Lung microvascular endothelial cell (primary cell): Measurements from ENCODE around the gene INO80. TPM values are rescaled to one million over a fixed set of nuclear protein-coding genes. Genes with fewer than 3 reads are reported as not detected.

ENCODE experiments used
- DNase-seq, 2 donors: peaks; one replicate each; pipeline versions ENCODE4 v3.0.0 to v3.0.0-alpha.2; 2010; ENCODE audit warnings: low read depth in 2 of 2
- total RNA-seq: library from RNA; depleted of rRNA; stranded (reverse); fragments of >200 nt; gene quantifications from 2 replicates; pipeline ENCODE4 v1.2.1, GENCODE V29; 2014

The INO80 gene
- total RNA-seq, 1 donor from 2014 or later, result 21.4 TPM

DNA sequence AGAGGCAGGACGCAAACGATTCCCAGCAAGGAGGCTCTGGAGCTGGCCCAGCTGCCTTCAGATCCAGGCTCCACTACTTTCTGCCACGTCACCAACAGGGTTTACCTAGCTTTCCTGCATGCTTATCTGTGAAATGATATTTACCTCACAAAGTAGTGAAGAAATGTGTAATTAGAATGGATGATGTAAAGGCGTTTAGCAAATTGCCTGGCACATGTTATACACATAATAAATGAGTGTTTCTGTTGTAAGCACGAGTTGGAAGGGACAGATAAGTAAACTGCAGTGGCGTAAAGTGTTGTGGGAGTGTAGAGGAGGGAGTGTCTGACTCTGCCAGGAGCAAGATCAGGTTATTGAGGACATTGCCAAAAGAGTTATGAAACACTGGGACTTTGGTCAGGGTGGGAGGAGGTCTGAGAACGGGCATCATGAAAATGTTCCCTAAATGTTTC is 166.3 kb downstream of the INO80 start:
- no peak for DNase-seq

- no peak for DNase-seq
These were observed 167.2 kb downstream of the INO80 start for GRCh38 chr15:40948706-40949473.

GRCh38 chr15:40944510-40945296 is 171.4 kb downstream of the INO80 start:
- DNase-seq, result no peak

- DNase-seq, result no peak
These were observed 172.2 kb downstream of the INO80 start for GRCh38 chr15:40943764-40944365.

GRCh38 chr15:40942878-40943277 is 173.2 kb downstream of the INO80 start:
- DNase-seq, result no peak

DNA sequence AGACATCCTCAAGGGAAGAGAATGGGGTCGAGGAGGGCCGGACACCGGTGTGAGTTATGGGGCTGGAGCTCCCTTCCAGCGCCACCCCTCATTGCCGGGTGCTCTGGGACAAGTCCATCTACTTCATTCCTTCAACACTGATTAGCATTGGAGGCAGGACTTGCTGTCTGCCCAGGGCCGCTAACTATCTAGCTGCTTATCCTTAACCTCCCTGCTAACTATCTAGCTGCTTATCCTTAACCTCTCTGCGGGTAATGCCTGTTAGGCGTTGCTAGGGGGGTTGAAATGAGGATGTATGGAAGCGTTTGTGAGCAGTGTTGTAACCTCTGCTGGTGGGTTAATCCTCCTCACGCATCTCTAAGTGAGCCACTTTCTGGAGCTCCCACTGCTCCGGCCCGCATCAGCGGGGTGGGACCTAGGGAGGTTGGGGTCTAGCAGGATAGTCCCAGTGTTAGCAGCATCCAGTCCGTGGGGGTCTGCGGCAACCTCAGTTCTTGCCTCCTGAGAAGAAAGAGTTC is 173.7 kb downstream of the INO80 start:
- DNase-seq, result peak; percentile 36 to 42

DNA sequence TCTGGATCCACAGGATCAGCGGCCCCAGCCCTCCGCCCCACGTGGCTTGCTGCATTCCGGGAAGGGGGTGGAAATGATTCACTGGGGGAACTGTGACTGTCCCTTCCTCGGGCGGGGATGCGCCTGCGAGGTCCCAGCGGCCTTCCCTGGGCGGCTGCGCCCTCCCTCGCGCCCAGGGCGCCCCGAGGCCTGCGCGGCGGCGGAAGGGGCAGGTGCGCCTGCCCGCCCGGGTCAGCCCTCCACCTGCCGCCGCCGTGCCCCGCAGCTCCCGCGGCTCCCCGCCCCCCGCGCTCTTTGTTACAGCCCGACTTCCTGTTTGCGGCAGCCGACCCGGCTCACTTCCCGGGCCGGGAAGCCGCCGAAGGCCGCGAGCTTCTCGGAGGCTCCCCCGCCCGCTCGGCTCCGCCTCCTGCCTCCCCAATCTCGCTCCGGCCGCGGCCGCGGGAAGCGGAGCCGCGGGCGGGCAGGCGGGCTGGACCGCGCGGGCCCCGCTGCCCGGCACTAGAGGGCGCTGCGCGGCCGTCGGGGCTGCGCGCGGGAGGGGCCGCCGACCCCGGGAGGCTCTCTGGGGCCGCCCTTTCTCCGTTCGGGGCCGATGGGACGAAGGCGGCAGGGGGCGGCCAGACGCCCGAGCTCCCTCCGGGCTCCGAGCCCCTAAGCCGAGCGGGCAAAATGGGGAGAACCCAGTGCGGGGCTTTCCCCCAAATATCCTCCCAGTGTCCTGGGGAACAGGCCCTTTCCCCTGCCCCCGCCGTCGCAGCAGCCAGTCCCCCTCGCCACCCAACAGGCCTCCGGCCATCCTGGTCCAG is 174.3 kb downstream of the INO80 start:
- peak; percentile 94 to 97 for DNase-seq

- no peak for DNase-seq
These were observed 175.0 kb downstream of the INO80 start for GRCh38 chr15:40941068-40941527.

- peak; percentile 90 to 98 for DNase-seq
These were observed 175.7 kb downstream of the INO80 start for GRCh38 chr15:40940296-40940801.

- peak in 1 of 2 donors; percentile 33 for DNase-seq
These were observed 177.6 kb downstream of the INO80 start for GRCh38 chr15:40938536-40938870.

DNA sequence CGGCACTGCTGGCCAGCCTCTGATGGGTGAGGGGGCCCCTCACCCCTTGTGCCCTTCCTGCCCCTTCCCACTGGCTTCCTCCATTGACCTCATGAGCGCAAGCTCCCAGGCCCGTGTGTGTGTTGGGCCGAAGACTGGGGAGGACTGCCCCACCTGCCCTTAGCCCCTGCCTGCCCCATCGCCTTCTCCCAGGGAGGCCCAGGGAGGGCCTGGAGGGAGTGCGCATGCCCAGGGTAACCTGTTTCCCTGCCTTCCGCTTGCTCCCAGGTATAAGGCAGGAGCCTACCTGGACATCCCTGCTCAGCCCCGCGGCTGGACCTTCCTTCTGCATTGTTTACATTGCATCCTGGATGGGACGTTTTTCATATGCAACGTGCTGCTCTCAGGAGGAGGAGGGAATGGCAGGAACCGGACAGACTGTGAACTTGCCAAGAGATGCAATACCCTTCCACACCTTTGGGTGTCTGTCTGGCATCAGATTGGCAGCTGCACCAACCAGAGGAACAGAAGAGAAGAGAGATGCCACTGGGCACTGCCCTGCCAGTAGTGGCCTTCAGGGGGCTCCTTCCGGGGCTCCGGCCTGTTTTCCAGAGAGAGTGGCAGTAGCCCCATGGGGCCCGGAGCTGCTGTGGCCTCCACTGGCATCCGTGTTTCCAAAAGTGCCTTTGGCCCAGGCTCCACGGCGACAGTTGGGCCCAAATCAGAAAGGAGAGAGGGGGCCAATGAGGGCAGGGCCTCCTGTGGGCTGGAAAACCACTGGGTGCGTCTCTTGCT is 178.1 kb downstream of the INO80 start:
- peak; percentile 42 to 69 for DNase-seq

- peak in 1 of 2 donors; percentile 59 for DNase-seq
These were observed 179.1 kb downstream of the INO80 start for GRCh38 chr15:40936709-40937666.

- peak in 1 of 2 donors; percentile 28 for DNase-seq
These were observed 179.8 kb downstream of the INO80 start for GRCh38 chr15:40936234-40936708.

DNA sequence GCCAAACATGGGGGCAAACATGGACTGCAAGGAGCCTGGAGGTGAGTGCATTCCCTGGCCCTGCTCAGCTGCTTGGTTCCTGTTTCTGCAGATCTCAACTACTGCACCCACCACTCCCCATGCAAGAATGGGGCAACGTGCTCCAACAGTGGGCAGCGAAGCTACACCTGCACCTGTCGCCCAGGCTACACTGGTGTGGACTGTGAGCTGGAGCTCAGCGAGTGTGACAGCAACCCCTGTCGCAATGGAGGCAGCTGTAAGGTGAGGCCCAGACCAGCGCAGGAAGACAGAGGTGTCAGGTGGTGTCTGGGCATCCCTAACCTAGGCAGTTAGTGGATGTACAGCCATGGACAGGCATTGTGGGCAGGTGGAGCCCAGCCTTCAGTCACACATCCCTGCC is 181.6 kb downstream of the INO80 start:
- DNase-seq, result no peak

DNA sequence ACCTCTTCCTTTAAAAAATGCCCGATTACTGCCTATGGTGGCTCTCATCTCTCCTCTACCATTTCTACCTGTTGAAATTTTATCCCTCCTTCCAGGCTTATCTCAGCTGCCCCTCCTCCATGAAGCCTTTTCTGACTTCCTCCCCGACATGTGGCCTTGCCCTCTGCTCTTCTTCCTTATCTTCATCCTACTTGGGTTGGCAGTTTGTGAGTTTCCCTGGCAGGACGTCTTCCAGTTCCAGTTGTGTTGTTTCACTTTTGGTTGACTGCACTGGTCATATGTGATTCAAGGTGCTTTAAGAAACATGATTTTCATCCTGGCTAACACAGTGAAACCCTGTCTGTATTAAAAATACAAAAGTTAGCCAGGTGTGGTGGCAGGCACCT is 182.6 kb downstream of the INO80 start:
- no peak for DNase-seq

DNA sequence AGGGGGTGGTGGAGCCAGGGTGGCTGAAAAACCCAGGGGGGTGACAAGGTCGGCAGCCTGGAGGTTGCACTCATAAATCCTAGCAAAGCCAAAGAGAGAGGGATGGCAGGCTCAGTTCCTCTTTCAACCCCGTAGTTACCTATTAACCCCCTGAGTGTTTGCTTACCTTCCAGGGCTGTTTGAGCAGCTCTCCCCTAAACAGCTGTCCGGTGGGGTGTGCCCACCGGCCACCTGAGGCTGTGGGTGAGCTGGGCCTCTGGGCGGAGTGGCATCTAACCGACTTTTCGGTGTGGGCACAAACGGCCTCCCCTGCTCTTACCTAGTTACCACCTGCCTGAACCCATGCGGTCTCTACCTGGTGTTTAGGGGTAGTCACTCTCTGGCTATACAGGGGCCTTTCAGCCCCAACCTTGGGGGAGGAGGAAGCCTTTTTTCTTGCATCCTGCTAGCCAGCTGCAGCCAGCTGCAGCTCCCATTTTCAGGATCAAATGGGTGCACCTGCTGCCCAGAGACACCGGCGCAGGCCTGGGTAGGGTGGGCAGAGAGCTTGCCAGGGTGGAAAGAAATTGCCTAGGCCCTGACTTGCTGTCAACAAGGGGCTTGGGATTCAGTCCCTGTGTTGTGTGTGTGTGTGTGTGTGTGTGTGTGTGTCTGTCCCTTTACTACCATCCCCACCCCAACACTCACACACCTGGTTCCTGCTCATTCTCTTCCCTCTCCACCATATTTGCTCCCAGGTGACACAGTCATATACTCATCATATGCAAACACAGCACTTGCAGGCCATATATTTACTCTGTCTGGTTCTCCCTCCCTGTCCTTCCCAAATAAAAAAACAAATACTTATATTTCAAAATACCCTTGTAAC is 183.2 kb downstream of the INO80 start:
- DNase-seq, result no peak

GRCh38 chr15:40932156-40932555 is 183.9 kb downstream of the INO80 start:
- peak in 1 of 2 donors; percentile 34 for DNase-seq
